ENCODE measurements around the gene NLGN1. TPM values are rescaled to one million over a fixed set of nuclear protein-coding genes. Genes with fewer than 3 reads are reported as not detected.

The NLGN1 gene
- total and polyA plus RNA-seq, 9 of the 15 experiments (the other 6 are each of a cell fraction or from before 2014, with no cell fraction given): under 0.01 to 0.01 TPM; not detected in 7

DNA sequence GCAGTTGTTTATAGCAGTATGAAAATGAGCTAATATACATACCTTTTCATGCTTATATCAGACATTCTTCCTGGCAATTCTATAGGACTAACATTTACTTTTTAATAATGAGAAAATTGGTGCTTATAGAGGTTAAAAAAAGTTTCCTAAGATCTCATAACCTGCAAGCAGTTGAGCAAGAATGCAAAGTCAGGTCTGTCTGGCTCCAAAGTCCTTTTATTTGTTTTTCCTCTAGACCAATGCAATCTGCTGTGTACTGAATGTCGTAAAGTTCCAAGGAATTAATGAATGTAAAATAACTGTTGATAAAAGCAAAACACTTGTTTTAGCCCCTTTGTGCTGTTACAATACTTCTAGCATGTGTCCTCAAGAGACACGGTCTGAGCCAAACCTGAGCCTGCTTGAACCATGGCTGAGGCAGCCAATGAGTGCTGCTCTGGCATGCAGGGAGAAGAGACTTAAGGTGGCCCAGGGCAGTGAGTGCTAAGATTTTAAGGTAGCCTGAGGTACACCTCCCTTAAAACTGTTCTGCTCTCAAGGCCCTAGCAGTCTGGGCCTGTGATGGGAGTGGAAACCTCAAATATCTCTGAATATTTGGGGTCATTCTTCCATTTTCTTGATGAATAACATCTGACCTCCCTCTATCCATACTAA lies 906.5 kb downstream of the NLGN1 start:
- no peaks in the 10 kb centered on the region for H3K36me3 ChIP-seq (ENCODE audit: control insufficient read depth, insufficient read depth, low read length)
- H3K4me1 ChIP-seq (replicated peaks in 1 of 2; ENCODE audit: control insufficient read depth in 2 of 2, insufficient read depth in 2 of 2, low read length in 2 of 2): no peaks in the 10 kb centered on the region
- no peak overlapping the region for H3K4me2 ChIP-seq (ENCODE audit: insufficient read depth, low read length)
- ATAC-seq (no peak), DNase-seq (ENCODE audit: extremely low read depth in 1 of 4, low spot score in 3 of 4) (no peak), FAIRE-seq (no peak)
- in situ Hi-C loops (cut with MboI): no loop called here
- ChIA-PET POLR2A (no interaction called here), CTCF (ENCODE audit: low intra/inter-chr PET ratio) (no interaction called here)
- 0% methylated on average over 2 of the region's 2 CpGs for WGBS (ENCODE audit: insufficient coverage, low coverage, missing lambda C conversion rate)
- H3K27me3 ChIP-seq (ENCODE audit: control insufficient read depth in 2 of 2, insufficient read depth in 2 of 2, low read length in 2 of 2): no peaks in the 10 kb centered on the region
- BruUV-seq (replicated peaks): no TSS peak
- H3K27ac ChIP-seq (ENCODE audit: extremely low read depth, low read depth, low read length): no peak overlapping the region
- H3K9me1 ChIP-seq (ENCODE audit: control insufficient read depth, insufficient read depth, low read length): no peaks in the 10 kb centered on the region
- no peaks in the 10 kb centered on the region for H3K79me2 ChIP-seq (ENCODE audit: control insufficient read depth, insufficient read depth, low read length)
- no peak overlapping the region for H3K4me3 ChIP-seq
- no peak overlapping the region for H3K9ac ChIP-seq (ENCODE audit: insufficient read depth in 1 of 2, low read depth in 2 of 2, low read length in 2 of 2)
- no peaks in the 10 kb centered on the region for H4K20me1 ChIP-seq (replicated peaks; ENCODE audit: control insufficient read depth, insufficient read depth, low read length)
- intact Hi-C loops (cut with micrococcal nuclease): no loop called here
- no peaks in the 10 kb centered on the region for H3K9me3 ChIP-seq (replicated peaks; ENCODE audit: control insufficient read depth, insufficient read depth, low read depth, low read length)
- H2AFZ ChIP-seq (ENCODE audit: low read depth, low read length): no peak overlapping the region
- TF ChIP-seq, protein P1, sequence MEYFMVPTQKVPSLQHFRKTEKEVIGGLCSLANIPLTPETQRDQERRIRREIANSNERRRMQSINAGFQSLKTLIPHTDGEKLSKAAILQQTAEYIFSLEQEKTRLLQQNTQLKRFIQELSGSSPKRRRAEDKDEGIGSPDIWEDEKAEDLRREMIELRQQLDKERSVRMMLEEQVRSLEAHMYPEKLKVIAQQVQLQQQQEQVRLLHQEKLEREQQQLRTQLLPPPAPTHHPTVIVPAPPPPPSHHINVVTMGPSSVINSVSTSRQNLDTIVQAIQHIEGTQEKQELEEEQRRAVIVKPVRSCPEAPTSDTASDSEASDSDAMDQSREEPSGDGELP (CRISPR knock-in tag; IDR thresholded peaks at IDR 0.05; ENCODE audit: borderline replicate concordance): no peak
- TF ChIP-seq ZNF668 (CRISPR knock-in tag; IDR thresholded peaks at IDR 0.05) (no peak), NCOA1 (IDR thresholded peaks at IDR 0.05; ENCODE audit: low read depth) (no peak), ETV6 (IDR thresholded peaks at IDR 0.05; ENCODE audit: borderline replicate concordance in 1 of 2, low read depth in 2 of 2, low read length in 1 of 2) (no peak), ETV6 (CRISPR knock-in tag; IDR thresholded peaks at IDR 0.05; ENCODE audit: borderline replicate concordance) (no peak), TGIF2 (CRISPR knock-in tag; IDR thresholded peaks at IDR 0.05) (no peak), IRF2 (CRISPR knock-in tag; IDR thresholded peaks at IDR 0.05) (no peak), CBX3 (IDR thresholded peaks at IDR 0.05; ENCODE audit: borderline replicate concordance in 1 of 2, low read length in 2 of 2) (no peak), SRSF9 (IDR thresholded peaks at IDR 0.05; ENCODE audit: borderline replicate concordance, low read depth, low read length) (no peak)
- TF ChIP-seq, protein P2, sequence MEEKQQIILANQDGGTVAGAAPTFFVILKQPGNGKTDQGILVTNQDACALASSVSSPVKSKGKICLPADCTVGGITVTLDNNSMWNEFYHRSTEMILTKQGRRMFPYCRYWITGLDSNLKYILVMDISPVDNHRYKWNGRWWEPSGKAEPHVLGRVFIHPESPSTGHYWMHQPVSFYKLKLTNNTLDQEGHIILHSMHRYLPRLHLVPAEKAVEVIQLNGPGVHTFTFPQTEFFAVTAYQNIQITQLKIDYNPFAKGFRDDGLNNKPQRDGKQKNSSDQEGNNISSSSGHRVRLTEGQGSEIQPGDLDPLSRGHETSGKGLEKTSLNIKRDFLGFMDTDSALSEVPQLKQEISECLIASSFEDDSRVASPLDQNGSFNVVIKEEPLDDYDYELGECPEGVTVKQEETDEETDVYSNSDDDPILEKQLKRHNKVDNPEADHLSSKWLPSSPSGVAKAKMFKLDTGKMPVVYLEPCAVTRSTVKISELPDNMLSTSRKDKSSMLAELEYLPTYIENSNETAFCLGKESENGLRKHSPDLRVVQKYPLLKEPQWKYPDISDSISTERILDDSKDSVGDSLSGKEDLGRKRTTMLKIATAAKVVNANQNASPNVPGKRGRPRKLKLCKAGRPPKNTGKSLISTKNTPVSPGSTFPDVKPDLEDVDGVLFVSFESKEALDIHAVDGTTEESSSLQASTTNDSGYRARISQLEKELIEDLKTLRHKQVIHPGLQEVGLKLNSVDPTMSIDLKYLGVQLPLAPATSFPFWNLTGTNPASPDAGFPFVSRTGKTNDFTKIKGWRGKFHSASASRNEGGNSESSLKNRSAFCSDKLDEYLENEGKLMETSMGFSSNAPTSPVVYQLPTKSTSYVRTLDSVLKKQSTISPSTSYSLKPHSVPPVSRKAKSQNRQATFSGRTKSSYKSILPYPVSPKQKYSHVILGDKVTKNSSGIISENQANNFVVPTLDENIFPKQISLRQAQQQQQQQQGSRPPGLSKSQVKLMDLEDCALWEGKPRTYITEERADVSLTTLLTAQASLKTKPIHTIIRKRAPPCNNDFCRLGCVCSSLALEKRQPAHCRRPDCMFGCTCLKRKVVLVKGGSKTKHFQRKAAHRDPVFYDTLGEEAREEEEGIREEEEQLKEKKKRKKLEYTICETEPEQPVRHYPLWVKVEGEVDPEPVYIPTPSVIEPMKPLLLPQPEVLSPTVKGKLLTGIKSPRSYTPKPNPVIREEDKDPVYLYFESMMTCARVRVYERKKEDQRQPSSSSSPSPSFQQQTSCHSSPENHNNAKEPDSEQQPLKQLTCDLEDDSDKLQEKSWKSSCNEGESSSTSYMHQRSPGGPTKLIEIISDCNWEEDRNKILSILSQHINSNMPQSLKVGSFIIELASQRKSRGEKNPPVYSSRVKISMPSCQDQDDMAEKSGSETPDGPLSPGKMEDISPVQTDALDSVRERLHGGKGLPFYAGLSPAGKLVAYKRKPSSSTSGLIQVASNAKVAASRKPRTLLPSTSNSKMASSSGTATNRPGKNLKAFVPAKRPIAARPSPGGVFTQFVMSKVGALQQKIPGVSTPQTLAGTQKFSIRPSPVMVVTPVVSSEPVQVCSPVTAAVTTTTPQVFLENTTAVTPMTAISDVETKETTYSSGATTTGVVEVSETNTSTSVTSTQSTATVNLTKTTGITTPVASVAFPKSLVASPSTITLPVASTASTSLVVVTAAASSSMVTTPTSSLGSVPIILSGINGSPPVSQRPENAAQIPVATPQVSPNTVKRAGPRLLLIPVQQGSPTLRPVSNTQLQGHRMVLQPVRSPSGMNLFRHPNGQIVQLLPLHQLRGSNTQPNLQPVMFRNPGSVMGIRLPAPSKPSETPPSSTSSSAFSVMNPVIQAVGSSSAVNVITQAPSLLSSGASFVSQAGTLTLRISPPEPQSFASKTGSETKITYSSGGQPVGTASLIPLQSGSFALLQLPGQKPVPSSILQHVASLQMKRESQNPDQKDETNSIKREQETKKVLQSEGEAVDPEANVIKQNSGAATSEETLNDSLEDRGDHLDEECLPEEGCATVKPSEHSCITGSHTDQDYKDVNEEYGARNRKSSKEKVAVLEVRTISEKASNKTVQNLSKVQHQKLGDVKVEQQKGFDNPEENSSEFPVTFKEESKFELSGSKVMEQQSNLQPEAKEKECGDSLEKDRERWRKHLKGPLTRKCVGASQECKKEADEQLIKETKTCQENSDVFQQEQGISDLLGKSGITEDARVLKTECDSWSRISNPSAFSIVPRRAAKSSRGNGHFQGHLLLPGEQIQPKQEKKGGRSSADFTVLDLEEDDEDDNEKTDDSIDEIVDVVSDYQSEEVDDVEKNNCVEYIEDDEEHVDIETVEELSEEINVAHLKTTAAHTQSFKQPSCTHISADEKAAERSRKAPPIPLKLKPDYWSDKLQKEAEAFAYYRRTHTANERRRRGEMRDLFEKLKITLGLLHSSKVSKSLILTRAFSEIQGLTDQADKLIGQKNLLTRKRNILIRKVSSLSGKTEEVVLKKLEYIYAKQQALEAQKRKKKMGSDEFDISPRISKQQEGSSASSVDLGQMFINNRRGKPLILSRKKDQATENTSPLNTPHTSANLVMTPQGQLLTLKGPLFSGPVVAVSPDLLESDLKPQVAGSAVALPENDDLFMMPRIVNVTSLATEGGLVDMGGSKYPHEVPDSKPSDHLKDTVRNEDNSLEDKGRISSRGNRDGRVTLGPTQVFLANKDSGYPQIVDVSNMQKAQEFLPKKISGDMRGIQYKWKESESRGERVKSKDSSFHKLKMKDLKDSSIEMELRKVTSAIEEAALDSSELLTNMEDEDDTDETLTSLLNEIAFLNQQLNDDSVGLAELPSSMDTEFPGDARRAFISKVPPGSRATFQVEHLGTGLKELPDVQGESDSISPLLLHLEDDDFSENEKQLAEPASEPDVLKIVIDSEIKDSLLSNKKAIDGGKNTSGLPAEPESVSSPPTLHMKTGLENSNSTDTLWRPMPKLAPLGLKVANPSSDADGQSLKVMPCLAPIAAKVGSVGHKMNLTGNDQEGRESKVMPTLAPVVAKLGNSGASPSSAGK (IDR thresholded peaks at IDR 0.05): no peak
